Heart left ventricle (tissue), 16 donors: ENCODE measurements around the gene GADL1. TPM values are rescaled to one million over a fixed set of nuclear protein-coding genes. Genes with fewer than 3 reads are reported as not detected.

Experiments used
- ATAC-seq, 4 donors: fragments of 200-7000 bp; cut with Tn5 transposase; one replicate each; pipeline ENCODE4 v1.9.1; 2020 to 2022; ENCODE audit warnings: moderate library complexity in 4 of 4, mild to moderate bottlenecking in 3 of 4, moderate number of reproducible peaks in 1 of 4
- DNase-seq, 5 donors: peaks; one replicate each; pipeline ENCODE4 v3.0.0-alpha.2; 2020
- H3K27ac ChIP-seq, 12 donors: fragments of 200-600 bp; sonication (generic) in 4 of 12; one replicate each; pipeline versions ENCODE4 v1.5.0 to v1.8.0; 2016 to 2022; ENCODE audit warnings: mild to moderate bottlenecking in 2 of 12
- H3K27me3 ChIP-seq, 9 donors: fragments of 200-600 bp; sonication (generic) in 2 of 9; one replicate each; pipeline versions ENCODE4 v1.5.1 to v1.8.0; 2016 to 2022; ENCODE audit warnings: mild to moderate bottlenecking in 3 of 9
- H3K36me3 ChIP-seq, 9 donors: fragments of 200-600 bp; sonication (generic) in 2 of 9; one replicate each; pipeline versions ENCODE4 v1.5.0 to v1.8.0; 2018 to 2022; ENCODE audit warnings: mild to moderate bottlenecking in 2 of 9
- H3K4me1 ChIP-seq, 12 donors: fragments of 200-600 bp; sonication (generic) in 4 of 12; one replicate each; pipeline versions ENCODE4 v1.5.0 to v1.8.0; 2016 to 2022; ENCODE audit warnings: mild to moderate bottlenecking in 3 of 12
- H3K4me3 ChIP-seq, 12 donors: fragments of 200-600 bp; sonication (generic) in 4 of 12; one replicate each; pipeline versions ENCODE4 v1.5.0 to v1.8.0; 2017 to 2022; ENCODE audit warnings: mild to moderate bottlenecking in 9 of 12, moderate library complexity in 4 of 12
- H3K9me3 ChIP-seq, 12 donors: fragments of 200-600 bp; sonication (generic) in 4 of 12; one replicate each; pipeline versions ENCODE4 v1.5.0 to v1.8.0; 2016 to 2022; ENCODE audit warnings: mild to moderate bottlenecking in 1 of 12
- CTCF ChIP-seq, 12 donors: fragments of 200-600 bp; sonication (generic) in 4 of 12; IDR thresholded peaks; one replicate each; pipeline versions ENCODE4 v1.5.0 to v1.8.0; 2018 to 2022; ENCODE audit warnings: antibody characterized with exemption in 12 of 12, mild to moderate bottlenecking in 5 of 12
- POLR2A ChIP-seq, 2 donors: fragments of 450-650 bp; IDR thresholded peaks; one replicate each; pipeline ENCODE4 v1.6.1; 2017; ENCODE audit warnings: antibody characterized with exemption in 2 of 2, mild to moderate bottlenecking in 2 of 2, moderate library complexity in 2 of 2
- WGBS, 4 donors: extraction: QIAGEN DNeasy Blood & Tissue Kit in 2 of 4; methylation state at CpG; one replicate each; pipeline versions ENCODE4 v1.1.5 to v1.1.7; 2013 to 2018; 5-methylcytosine and 5-hydroxymethylcytosine counted together
- intact Hi-C, 10 donors: fragments of 100-400 bp; cut with DNase I; formaldehyde crosslinking; loops; one replicate each; pipeline versions ENCODE4 v1.11.1 to v1.14.2; 2022
- polyA plus RNA-seq, 2 donors: library from polyadenylated mRNA; stranded (reverse); fragments of 200-250 nt; gene quantifications; one replicate each; pipeline ENCODE4 v1.2.3, GENCODE V29; 2013
- total RNA-seq, 9 donors: library from RNA; depleted of rRNA in 2 of 9; stranded (reverse); fragments of >200 nt in 2 of 9; fragmentation: NEBNext Ultra II Directional in 3 of 9; extraction: Animal tissue kit (Norgen Biotek cat#: 25700) in 3 of 9; gene quantifications; one replicate each; pipeline versions ENCODE4 v1.1.0 to v1.2.4, GENCODE V29; 2016 to 2023
- donor health status: ischemic (EF 13 %, LVEDD 7.1; RV severe dilation, severe dysfunction).
- donor health status: healthy with polysubstance abuse.
- donor health status: DM: no; HTN: yes; CAD: no.
- donor health status: DM: no; HTN: no; CAD: no.
- donor health status: ischemic (EF 25% LVEDD 6.9; RV normal size, moderate dysfunction).
- donor health status: ischemic (EF 25% LVEDD 5.7; RV mildly dilated, moderate dysfunction).
- donor health status: healthy.
- donor health status: DM: yes; HTN: yes; CAD: no.
- donor health status: ischemic (EF 35%, LVEDD 5.7; RV mildly dilated, moderate dysfunction).
- donor health status: nonischemic (EF 11% LVEDD 7.7; RV severe dilation, severe dysfunction).
- donor health status: DM: yes; HTN: yes; CAD: no.
- donor health status: PGD.
- donor health status: ischemic (EF 29% LVEDD 5.4; RV normal size, mild dysfunction).
- donor health status: nonischemic (EF 23%, LVEDD 6.1; RV moderate dilation, normal function).

The GADL1 gene
- total and polyA plus RNA-seq, 11 donors: 0.03 to 0.59 (median 0.18) TPM; not detected in 3

- Histone ChIP-seq H3K4me1 (peaks cover 3 to 86% (median 56%) of the 10 kb centered on the region in 12 donors), H3K9me3 (no peaks in the 10 kb centered on the region), H3K27me3 (no peaks in the 10 kb centered on the region), H3K36me3 (peaks cover 0 to 94% (median 76%) of the 10 kb centered on the region in 9 donors), H3K4me3 (no peak overlapping the region), H3K27ac (peak overlapping the region in 3 of 12 donors; percentile 6 to 19 (median 9))
- intact Hi-C loops: loop anchor here in 1 of 10 donors (10.0 kb wide), 1 partner anchor 62 kb away; no protein-coding TSS in a partner anchor
- ATAC-seq (no peak), DNase-seq (no peak)
- TF ChIP-seq POLR2A (IDR thresholded peaks at IDR 0.05) (no peak), CTCF (IDR thresholded peaks at IDR 0.05) (no peak)
- 74 to 83% (median 80%) methylated on average over 4 of the region's 4 CpGs for WGBS, 4 donors
Observed at GRCh38 chr3:30676424-30677346, 217.8 kb downstream of the GADL1 start.
